T-helper 1 cell treated with Interleukin-12 subunit alpha and Interleukin-12 subunit beta and Interleukin-4 antibody, amounts not matched to agents 30 μg/mL and 1 μg/mL, for 36 hours (primary cell): ENCODE measurements around the gene ELAVL1.

ENCODE experiments used
- H3K27ac Mint-ChIP-seq: one replicate; pipeline ENCODE4 v1.8.0; 2021; ENCODE audit warnings: mild to moderate bottlenecking, mixed read lengths
- H3K27me3 Mint-ChIP-seq: one replicate; pipeline ENCODE4 v1.8.0; 2021; ENCODE audit warnings: low read depth, mixed read lengths
- H3K36me3 Mint-ChIP-seq: one replicate; pipeline ENCODE4 v1.8.0; 2021; ENCODE audit warnings: low read depth, mixed read lengths
- H3K4me1 Mint-ChIP-seq: one replicate; pipeline ENCODE4 v1.8.0; 2021; ENCODE audit warnings: low read depth, mixed read lengths
- H3K4me3 Mint-ChIP-seq: one replicate; pipeline ENCODE4 v1.8.0; 2021; ENCODE audit warnings: mild to moderate bottlenecking, moderate library complexity, mixed read lengths
- H3K9me3 Mint-ChIP-seq: one replicate; pipeline ENCODE4 v1.8.0; 2021; ENCODE audit warnings: mixed read lengths

Gene ELAVL1

GRCh38 chr19:7985481-7985911 lies 19.9 kb downstream of the ELAVL1 start:
- Mint-ChIP-seq H3K36me3 (peaks cover 12% of the 10 kb centered on the region), H3K27ac (no peak overlapping the region), H3K27me3 (no peaks in the 10 kb centered on the region), H3K4me1 (peaks cover 3% of the 10 kb centered on the region), H3K4me3 (no peak overlapping the region), H3K9me3 (no peaks in the 10 kb centered on the region)

DNA sequence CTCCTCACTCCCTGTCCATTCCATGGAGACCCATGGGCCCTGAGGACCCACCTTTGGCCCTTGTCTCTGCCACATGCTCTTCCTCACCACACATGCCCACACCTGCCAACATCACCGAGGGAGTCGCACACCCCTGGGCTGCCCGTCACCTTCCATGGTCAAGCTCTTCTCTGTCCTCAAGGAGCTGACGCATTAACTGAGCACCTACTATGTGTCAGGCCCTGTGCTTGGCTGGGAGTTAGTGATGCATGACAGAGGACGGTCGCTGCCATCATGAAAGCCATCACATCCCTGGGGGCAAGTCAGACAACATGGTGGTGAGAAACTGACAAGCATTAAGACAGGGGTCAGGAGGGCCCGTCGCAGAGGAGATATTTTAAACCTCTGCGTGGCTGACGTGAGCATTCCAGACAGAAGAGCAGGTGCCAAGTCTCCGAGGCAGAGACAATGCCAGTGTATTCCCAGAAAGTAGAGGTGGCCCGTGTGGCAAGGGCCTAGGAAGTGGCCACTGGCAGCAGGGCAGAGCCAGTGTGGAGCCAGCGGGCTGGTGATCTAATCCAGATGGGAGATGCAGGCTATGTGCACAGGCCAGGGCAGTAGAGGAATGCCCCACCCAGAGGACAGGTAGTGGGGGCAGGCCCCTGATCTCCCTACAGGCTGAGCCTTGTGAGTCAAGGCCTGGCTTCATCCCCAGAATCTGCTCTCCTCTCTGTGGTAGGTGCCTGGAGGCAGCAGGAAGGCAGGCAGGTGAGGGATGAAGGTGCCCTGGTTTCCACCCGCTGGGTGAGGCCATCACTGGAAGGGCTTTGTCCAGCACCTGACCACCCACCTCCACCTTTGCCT lies 21.2 kb downstream of the ELAVL1 start:
- Mint-ChIP-seq H3K27me3 (no peaks in the 10 kb centered on the region), H3K36me3 (peaks cover 12% of the 10 kb centered on the region), H3K4me3 (no peak overlapping the region), H3K9me3 (no peaks in the 10 kb centered on the region), H3K4me1 (peaks cover 3% of the 10 kb centered on the region), H3K27ac (no peak overlapping the region)

DNA sequence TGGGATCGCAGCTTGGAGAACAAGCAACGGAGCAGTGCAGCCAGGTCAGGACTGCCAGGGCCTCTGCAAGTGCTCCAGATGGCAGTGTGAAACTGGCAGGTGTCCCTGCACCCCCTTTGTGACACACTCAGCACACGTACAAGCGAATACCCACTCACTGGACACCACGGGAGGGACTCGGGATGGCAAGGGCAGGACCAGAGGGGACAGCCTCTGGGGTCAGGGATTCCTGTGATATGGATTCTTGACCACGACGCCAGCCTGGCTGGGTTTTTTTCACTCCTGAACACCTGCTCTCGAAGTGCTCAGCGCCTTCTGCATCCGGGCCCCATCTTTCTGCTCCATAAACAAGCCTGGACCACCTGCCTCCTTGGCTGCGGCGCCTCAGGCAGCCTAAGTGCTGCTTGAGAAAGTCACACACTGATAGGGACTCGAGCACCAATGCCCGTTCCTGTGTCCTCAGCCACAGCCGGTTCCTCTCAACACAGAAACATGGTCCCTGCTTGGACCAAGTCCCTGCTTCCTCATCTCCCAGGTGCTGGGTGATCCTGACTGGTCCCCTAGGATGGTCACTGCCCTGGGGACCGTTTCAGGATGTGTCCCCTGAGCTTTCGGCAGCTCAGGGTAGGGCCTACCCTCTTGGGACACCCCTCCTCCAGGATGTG lies 22.0 kb downstream of the ELAVL1 start:
- no peaks in the 10 kb centered on the region for H3K9me3 Mint-ChIP-seq
- no peak overlapping the region for H3K4me3 Mint-ChIP-seq
- peaks cover 8% of the 10 kb centered on the region for H3K36me3 Mint-ChIP-seq
- H3K27me3 Mint-ChIP-seq = no peaks in the 10 kb centered on the region
- no peak overlapping the region for H3K27ac Mint-ChIP-seq
- peaks cover 3% of the 10 kb centered on the region for H3K4me1 Mint-ChIP-seq

DNA sequence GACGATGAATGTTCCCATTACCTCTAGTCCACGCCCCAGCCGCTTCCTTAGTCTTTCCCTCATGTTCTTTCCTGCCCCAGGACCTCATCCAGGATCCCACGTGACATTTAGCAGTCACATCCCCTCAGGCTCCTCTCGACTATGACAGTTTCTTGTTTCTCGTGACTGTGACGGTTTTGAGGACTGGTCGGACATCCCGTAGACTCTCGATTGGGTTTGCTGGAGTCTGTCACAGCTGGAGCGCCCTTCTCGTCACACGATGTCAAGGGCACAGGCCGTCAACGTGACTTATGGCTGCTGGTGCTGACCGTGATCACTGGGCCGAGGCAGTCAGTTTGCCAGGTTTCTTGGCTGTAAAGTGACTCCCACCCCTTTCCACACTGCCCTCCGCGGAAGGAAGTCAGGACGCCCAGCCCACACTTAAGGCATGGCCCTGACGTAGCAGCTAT lies 22.8 kb downstream of the ELAVL1 start:
- peaks cover 2% of the 10 kb centered on the region for H3K36me3 Mint-ChIP-seq
- H3K27ac Mint-ChIP-seq = no peak overlapping the region
- no peaks in the 10 kb centered on the region for H3K27me3 Mint-ChIP-seq
- H3K9me3 Mint-ChIP-seq = no peaks in the 10 kb centered on the region
- no peaks in the 10 kb centered on the region for H3K4me1 Mint-ChIP-seq
- no peak overlapping the region for H3K4me3 Mint-ChIP-seq

DNA sequence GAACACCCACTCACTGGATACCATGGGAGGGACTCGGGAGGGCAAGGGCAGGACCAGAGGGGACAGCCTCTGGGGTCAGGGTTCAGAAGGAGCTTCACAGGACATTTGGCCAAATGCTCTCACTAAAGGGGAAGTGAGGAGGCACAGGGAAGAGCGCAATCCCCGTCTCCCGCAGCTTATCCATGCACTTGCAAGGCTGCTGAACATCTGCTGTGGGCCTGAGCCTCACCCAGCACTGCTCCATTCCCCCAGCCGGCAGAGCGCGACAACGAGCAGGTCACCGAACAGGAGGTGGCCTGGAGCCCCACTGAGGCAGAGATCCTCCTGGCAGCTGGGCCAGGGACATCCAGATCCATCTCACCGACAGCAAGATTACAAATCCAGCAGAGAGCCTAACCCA lies 23.3 kb downstream of the ELAVL1 start:
- peaks cover 2% of the 10 kb centered on the region for H3K36me3 Mint-ChIP-seq
- no peaks in the 10 kb centered on the region for H3K27me3 Mint-ChIP-seq
- no peaks in the 10 kb centered on the region for H3K9me3 Mint-ChIP-seq
- no peaks in the 10 kb centered on the region for H3K4me1 Mint-ChIP-seq
- no peak overlapping the region for H3K4me3 Mint-ChIP-seq
- no peak overlapping the region for H3K27ac Mint-ChIP-seq

DNA sequence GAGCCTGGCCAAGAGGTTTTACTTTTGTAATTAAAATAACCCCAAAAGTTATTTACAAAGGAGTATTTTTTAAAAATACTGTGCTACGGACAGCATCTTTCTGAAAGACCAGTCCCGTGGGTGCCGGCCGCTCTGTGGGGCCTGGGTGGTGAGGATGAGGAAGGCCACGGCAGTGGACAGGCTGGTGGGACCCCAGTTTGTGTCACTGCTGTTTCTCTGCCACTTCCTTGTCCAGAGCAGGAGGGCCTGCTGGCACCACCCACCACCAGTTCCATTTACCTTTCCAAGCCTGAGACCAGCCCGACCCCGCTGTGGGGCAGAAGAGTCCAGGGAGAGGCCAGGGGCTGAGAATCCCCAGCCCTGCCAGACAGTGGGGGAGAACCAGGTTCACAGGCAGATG lies 23.8 kb downstream of the ELAVL1 start:
- Mint-ChIP-seq H3K4me1 (no peaks in the 10 kb centered on the region), H3K4me3 (no peak overlapping the region), H3K27me3 (no peaks in the 10 kb centered on the region), H3K36me3 (peaks cover 2% of the 10 kb centered on the region), H3K27ac (no peak overlapping the region), H3K9me3 (no peaks in the 10 kb centered on the region)

DNA sequence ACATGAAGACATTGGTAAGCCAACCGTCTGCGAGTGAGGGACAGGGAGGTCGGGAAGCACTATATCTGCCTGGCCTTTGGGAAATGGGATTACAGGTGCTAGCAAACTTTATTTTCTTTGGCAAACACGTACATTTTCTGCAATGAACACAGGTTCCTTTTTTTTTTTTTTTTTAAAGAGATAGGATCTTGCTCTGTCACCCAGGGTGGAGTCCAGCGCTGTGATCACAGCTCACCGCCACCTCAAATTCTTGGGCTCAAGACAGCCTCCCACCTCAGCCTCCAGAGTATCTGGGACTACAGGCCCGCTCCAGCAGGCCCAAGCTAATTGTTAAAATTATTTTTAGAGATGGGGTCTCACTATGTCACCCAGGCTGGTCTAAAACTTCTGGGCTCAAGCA lies 24.2 kb downstream of the ELAVL1 start:
- Mint-ChIP-seq H3K4me1 (no peaks in the 10 kb centered on the region), H3K27ac (no peak overlapping the region), H3K36me3 (peaks cover 2% of the 10 kb centered on the region), H3K27me3 (no peaks in the 10 kb centered on the region), H3K9me3 (no peaks in the 10 kb centered on the region), H3K4me3 (no peak overlapping the region)

- Mint-ChIP-seq H3K36me3 (peaks cover 2% of the 10 kb centered on the region), H3K4me3 (no peak overlapping the region), H3K9me3 (no peaks in the 10 kb centered on the region), H3K27ac (no peak overlapping the region), H3K4me1 (no peaks in the 10 kb centered on the region), H3K27me3 (no peaks in the 10 kb centered on the region)
Observed at GRCh38 chr19:7980635-7981121, 24.8 kb downstream of the ELAVL1 start.

GRCh38 chr19:7980168-7980567 lies 25.3 kb downstream of the ELAVL1 start:
- no peaks in the 10 kb centered on the region for H3K4me1 Mint-ChIP-seq
- H3K27ac Mint-ChIP-seq = no peak overlapping the region
- peaks cover 2% of the 10 kb centered on the region for H3K36me3 Mint-ChIP-seq
- H3K9me3 Mint-ChIP-seq = no peaks in the 10 kb centered on the region
- H3K4me3 Mint-ChIP-seq = no peak overlapping the region
- H3K27me3 Mint-ChIP-seq = no peaks in the 10 kb centered on the region

- Mint-ChIP-seq H3K4me3 (no peak overlapping the region), H3K36me3 (peaks cover 2% of the 10 kb centered on the region), H3K9me3 (no peaks in the 10 kb centered on the region), H3K27ac (no peak overlapping the region), H3K4me1 (no peaks in the 10 kb centered on the region), H3K27me3 (no peaks in the 10 kb centered on the region)
Observed at GRCh38 chr19:7979559-7979958, 25.9 kb downstream of the ELAVL1 start.

DNA sequence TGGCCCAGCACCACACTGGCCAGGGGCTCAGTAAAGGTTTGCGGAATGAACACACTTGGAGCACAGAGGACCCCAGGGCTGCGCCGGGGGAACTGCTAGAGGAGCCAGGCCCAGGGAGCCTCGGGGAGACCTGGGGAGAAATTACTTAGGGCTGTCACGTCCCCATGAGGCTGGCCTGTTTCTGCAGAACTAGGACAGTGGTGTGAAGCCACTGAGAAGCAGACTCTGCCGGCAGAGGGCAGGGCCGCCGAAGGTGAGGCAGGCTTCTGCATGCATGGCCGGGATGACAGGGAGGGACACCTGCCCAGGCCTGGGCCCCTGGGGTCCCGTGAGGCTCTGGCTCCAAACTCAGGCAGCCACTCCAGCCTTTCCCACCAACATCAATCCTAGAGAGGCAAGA lies 26.4 kb downstream of the ELAVL1 start:
- no peak overlapping the region for H3K4me3 Mint-ChIP-seq
- peaks cover 2% of the 10 kb centered on the region for H3K36me3 Mint-ChIP-seq
- no peaks in the 10 kb centered on the region for H3K4me1 Mint-ChIP-seq
- no peak overlapping the region for H3K27ac Mint-ChIP-seq
- no peaks in the 10 kb centered on the region for H3K27me3 Mint-ChIP-seq
- no peaks in the 10 kb centered on the region for H3K9me3 Mint-ChIP-seq

DNA sequence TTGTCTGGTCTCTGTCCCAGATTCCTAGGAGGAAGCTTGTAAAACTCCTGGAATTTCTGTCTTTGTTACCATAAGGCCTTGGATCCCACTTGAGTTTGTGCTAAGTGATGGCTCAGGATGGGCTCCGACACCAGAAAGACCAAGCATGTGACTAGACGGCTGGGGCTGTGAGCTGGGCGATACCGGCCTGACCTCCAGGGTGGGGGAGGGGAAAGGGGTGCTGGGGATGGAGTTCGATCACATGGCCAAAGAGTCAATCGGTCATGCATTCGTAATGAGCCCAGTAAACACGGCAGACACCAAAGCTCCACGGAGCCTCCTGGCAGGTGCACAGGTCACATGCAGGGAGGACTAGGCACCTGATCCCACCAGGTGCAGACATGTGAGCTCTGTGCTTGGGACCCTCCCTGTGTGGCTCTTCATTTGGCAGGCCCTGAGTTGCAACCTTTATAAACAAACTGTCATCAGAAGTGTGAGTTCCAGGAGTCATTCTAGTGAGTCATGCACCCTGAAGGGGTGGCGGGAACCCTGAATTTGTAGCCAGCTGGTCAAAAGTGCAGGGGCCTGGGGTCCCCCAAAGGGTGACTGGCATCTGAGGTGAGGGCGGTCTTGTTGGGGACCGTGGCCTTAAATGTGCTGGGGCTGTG lies 27.1 kb downstream of the ELAVL1 start:
- Mint-ChIP-seq H3K4me1 (no peaks in the 10 kb centered on the region), H3K9me3 (no peaks in the 10 kb centered on the region), H3K27ac (no peak overlapping the region), H3K27me3 (no peaks in the 10 kb centered on the region), H3K4me3 (no peak overlapping the region), H3K36me3 (peaks cover 8% of the 10 kb centered on the region)

GRCh38 chr19:7977723-7978040 lies 27.8 kb downstream of the ELAVL1 start:
- no peaks in the 10 kb centered on the region for H3K9me3 Mint-ChIP-seq
- no peaks in the 10 kb centered on the region for H3K27me3 Mint-ChIP-seq
- no peak overlapping the region for H3K4me3 Mint-ChIP-seq
- peaks cover 8% of the 10 kb centered on the region for H3K36me3 Mint-ChIP-seq
- no peaks in the 10 kb centered on the region for H3K4me1 Mint-ChIP-seq
- no peak overlapping the region for H3K27ac Mint-ChIP-seq

DNA sequence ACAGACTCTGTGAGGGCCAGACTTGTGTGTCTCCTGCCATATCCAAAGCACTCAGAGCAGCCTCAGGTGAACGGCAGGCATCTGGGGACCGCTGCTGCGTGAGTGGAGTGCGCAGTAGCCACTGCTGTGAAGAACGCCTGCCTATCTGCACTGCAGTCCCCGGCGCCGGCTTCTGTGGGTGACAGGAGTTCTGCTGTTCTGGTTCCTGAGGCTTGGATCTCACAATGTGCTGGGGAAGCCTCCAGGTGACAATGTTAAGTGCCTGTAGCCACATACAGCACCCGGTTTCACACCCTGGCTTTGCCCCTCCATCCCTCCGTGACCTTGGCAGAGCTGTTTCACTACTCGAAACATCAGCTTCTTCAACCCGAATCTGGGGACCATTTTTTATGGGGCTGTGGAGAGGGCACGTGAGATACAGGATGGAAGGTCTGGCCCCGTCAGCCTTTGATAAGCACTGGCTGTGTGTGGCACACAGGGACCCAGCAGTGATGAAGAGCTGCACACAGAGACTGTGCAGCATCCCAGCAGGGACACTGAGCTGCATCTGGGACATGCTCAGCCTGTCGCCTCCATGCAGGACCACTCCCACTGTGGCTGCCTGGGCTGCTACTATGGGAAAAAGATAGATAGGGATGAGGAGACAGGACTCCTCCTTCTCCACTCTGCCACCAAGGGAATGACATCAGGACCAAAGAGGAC lies 28.3 kb downstream of the ELAVL1 start:
- Mint-ChIP-seq H3K4me3 (no peak overlapping the region), H3K36me3 (peaks cover 8% of the 10 kb centered on the region), H3K9me3 (no peaks in the 10 kb centered on the region)

More for the DNA sequence above, 28.3 kb downstream of the ELAVL1 start:
- no peak overlapping the region for H3K27ac Mint-ChIP-seq
- H3K27me3 Mint-ChIP-seq = no peaks in the 10 kb centered on the region
- no peaks in the 10 kb centered on the region for H3K4me1 Mint-ChIP-seq
